ENCODE data around the gene SH2B2.
"Not testable (repeated sequence)": the region's sequence is repeated elsewhere in the genome, so short reads cannot be mapped to it uniquely, and the experiment has no call there.

SH2B2 gene

DNA sequence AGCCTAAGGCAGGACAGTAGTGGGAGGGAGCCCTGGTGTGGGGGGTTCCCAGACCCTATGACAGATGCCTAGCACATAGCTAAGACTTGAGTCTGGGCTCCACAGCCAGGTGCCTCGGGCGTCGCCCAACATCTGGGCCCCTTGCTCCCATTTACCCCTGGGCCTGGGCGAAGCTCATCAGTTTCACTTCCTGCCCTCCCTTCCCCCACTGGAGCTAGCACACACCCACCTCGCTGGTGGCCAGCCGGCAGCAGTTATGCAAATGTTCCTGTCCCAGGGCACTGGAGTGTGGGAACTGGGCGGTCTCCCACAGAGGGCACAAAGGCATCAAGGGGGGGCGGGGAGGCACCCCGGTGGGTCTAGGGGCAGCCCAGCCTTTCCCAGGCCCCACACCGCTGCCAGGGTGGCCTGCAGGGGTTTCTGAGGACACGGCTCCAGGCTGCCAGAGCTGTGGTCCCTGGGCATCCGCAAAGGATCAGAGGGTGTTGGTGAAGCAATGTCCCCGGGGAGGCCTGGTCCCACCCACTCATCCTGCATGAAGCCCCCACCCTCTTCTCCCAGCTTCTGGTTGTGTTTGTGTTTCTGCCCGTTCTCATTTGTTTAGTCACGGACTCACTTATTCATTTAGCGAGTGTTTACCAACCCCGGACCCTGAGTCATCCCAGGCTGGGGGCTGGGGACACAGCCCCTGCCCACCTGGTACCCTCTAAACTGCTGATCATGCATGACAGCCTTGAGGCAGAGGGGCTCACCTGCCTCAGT, 20.4 kb downstream of the SH2B2 start:
- DNase-seq, result peak; percentile 49

DNA sequence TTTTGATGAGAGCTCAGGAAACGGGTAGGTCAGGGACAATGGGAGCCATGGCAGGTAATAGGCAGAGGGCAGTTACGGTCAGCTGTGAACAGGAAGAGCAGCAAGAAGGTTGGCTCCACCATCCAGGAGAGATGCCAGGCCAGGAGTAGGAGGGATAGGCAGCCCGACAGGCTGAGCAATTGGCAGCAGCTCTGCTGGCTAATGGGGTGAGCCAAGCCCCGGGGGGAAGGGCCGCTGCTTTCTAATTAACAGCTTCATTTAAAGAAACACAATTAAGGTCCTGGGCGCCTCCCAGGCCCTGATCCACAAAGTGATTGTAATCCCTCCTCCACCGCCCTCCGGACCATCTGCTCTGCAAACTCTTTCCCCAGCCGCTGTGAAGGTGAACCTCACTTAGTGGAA, 23.7 kb downstream of the SH2B2 start:
- no peak for DNase-seq

DNA sequence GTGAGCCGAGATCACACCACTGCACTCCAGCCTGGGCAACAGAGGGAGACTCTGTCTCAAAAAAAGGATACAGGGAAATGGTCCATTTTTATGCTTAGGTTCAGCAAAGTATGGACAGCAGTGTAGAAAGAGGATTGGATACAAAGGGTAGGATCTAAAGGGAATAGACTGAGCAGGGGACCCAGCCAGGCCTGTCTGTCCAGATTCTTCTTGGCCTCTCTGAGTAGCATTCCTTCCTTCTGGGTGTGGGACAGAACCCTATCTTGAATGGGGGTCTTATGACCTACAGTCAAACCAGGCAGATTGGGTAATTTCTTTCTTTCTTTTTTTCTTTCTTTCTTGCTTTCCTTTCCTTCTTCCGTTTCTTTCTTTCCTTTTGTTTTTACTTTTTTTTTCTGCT, 25.6 kb downstream of the SH2B2 start:
- DNase-seq, result no peak

DNA sequence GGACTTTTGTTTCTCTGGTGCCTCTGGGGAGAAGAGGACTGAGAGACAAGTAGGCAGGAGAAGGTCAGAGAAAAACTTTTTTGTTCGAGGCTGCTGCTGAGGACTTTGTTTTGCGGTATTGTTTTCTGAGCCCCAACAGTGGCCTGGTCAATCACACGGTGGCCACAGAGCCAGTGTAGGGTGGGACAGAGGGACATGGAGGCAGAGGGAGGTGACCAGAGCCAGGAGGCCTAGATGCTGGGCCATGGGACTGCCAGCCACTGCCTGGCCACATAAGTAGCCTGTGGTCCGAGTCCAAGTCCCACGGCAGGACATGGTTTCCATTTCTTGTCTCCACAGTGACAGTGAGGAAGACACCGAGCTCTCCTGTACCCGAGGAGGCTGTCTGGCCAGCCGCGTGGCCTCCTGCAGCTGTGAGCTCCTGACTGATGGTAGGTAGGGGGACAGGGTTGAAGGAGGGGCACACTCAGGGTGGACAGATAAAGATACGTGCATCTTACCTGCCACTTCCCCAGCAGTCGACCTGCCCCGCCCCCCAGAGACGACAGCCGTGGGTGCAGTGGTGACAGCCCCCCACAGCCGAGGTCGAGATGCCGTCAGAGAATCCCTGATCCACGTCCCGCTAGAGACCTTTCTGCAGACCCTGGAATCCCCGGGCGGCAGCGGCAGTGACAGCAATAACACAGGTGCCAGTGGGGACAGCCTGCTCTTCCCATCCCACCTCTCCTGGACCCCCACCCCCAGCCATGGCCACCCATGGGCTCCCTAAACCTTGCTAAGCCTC, 27.5 kb downstream of the SH2B2 start:
- DNase-seq, result no peak

DNA sequence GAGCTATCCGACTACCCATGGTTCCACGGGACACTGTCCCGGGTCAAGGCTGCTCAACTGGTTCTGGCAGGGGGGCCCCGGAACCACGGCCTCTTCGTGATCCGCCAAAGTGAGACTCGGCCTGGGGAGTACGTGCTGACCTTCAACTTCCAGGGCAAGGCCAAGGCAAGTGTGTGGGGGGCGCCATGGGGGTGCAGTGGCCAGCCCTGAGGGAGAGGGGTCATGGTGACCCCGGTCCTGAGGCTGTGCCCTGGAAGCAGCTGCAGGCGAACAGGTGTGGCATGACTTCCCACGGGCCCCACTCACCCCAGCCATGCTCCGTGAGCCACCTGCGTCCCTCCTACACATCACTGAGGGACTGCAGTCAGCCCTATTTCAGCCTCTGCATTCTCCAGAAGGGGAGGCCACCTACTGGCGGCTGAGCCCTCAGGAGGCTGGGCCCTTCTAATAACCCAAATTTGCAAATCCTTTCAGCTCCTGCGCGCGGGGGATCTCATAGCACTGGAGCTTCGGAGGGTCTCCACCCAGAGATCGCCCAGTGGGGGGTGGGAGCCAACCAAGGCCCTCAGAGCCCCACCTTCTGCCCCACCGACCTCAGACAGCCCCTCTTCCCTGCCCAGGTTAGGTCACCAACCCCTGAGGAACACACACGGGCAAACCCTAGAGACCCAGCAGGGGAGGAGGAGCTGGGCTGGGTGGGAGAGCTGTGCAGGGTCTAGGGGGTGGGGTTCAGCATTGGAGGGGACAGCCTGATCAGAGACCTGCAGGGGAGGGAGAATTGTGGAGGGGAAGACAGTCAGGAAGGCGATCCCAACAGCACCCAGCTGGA, 30.8 kb downstream of the SH2B2 start:
- DNase-seq, result no peak

DNA sequence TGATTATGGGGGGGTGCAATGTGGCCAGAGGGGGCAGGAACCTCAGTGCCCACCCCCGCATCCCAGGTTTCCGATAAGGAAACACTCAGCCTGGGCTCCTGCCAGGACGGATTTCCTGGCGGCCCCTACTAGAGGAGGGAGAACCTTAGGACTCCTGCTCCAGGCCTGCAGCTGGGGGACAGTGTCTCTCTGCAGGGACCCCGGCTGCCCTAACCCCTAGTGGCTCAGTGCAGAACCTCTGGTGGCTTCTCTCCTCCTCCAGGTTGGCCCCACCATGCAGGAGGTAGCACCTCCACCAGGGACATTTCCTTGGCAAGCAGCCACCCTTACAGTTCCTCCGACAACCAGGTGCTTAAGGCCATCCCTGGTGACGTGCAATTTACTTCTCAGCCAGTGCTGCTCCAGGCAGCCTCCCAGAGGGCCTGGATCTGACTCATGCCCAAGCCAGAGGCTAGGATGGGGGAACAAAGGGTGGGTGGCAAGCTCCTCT, 31.9 kb downstream of the SH2B2 start:
- DNase-seq, result no peak

DNA sequence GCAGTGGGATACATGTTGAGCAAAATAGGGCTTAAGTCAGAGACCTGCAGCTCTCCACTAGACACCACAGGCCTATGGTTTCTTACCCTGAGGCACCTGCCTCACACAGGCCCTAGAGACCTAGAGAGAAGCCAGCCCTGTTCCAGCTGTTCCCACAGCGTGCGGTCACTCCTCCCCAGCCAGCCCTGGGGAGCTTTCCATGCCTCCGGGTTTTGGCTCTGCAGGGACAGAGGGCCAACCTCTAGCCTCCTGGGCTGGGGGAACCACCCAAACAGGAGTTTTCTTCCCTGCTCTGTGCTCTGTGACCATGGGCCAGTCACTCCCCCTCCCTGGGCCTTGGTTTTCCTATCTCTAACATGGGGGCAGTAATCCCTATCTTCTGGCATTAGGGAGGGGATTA, 33.0 kb downstream of the SH2B2 start:
- DNase-seq, result no peak

DNA sequence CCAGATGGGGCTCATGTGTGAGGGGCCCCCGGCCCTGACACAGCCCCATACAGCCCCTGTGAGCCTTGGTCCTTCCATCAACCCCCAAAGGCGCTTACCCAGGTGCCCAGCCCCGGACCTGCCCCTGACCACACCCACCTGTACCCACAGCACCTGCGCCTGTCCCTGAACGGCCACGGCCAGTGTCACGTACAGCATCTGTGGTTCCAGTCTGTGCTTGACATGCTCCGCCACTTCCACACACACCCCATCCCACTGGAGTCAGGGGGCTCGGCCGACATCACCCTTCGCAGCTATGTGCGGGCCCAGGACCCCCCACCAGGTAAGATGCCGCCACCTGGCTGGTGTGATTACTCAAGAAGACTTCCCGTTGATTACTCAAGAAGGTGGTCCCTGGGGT, 33.5 kb downstream of the SH2B2 start:
- no peak for DNase-seq

DNA sequence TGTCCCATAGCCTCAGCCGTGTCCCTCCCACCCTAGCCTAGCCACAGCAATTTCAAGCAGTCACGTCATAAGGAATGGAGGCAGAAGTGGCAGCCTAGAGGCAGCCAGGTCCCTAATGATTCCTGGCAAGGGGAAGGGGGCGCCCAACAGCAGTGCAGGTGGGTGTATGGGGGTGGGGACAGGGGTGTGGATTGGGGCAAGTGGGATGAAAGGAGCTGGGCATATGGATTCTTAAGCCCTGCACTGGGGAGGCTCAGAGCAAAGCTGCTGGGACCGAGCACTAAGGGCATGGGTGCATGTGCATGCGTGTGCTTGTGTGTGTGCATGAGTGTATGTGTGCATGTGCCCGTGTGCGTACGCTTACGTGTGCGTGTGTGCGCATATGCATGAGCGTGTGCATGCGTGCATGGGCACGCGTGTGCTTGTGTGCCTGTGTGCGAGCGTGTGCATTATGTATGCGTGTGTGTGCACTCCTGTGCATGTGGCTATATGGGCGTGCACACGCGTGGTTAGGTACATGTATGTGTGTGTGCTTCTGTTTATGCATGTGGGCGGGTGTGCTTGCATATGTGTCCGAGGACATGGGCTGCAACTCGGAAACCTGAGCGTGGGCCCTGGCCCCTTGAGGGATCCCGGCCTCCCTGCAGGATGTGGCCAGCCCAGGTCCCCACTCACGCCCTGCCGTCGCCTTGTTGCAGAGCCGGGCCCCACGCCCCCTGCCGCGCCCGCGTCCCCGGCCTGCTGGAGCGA, 34.1 kb downstream of the SH2B2 start:
- DNase-seq, result no peak

DNA sequence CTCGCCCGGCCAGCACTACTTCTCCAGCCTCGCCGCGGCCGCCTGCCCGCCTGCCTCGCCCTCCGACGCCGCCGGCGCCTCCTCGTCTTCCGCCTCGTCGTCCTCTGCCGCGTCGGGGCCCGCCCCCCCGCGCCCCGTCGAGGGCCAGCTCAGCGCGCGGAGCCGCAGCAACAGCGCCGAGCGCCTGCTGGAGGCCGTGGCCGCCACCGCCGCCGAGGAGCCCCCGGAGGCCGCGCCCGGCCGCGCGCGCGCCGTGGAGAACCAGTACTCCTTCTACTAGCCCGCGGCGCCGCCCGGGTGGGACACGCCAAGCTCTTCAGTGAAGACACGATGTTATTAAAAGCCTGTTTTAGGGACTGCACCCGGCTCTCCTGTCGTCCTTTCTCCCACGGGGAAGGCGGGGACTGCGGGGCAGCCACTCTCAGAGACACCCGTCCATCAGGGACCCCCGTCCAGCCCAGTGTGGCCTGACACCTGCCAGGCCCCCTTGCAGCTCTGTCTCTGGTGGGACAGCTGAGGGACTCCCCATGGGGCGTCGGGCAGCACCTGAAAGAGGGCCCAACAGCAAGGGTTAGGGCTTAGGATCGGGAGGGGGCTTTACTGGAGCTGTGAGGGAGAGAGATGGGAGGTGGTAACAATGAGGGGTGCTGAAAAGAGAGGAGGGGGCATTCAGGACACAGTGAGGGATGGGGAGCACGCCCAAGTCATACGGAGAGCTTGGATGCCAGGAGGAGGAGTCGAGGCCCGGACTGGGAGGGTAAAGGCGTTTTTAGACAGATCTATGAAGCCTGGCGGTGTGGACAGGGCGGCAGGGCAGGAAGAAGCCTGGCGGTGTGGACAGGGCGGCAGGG, 34.9 kb downstream of the SH2B2 start:
- no peak for DNase-seq

DNA sequence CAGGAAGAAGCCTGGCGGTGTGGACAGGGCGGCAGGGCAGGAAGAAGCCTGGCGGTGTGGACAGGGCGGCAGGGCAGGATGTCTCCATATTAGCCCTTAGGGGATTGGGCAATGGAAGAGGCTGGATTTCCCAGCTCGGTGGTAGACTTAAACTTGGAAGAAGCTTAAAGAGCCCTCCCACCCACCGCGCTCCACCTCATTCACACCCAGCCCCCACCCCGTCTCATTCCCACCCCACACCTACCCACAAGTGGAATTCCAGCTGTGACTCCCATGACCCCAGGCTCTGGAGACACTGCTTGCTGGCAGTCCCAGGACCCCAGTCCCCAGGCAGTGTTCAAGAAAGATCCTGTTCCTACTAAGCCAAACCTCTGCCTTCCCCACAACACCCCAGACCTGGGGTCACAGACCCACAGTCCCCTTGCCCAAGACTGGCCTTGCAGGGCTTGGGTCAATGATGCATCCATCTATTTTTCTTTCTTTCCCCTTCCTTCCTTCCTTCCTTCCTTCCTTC, 35.6 kb downstream of the SH2B2 start:
- no peak for DNase-seq

DNA sequence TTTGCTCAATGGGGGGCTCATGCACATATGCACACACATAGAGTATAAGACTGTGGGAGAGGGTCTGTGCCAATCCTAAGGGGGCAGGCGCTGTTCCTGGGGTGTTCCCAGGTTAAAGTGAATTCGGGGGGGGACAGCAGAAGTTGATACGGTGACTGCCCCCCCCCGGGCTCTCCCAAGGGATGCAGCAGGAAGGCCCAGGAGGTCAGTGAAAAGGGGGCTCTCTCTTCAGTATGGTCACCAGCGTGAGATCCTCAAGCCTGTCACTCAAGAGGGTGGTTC, 37.2 kb downstream of the SH2B2 start:
- DNase-seq, result no peak

DNA sequence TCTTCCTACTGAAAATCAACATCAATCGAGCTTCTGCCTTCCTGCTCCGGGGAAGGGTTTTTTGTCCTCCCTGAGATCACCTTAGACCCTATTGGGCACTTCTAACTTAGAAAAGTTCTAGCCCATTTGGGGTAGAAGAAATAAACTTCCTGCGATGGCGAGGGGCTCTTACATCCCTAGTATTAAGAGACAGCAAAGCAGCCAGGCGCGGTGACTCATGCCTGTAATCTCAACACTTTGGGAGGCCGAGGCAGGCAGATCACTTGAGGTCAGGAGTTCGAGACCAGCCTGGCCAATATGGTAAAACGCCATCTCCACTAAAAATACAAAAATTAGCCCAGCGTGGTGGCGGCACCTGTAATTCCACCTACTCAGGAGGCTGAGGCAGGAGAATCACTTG, 38.4 kb downstream of the SH2B2 start:
- not testable (repeated sequence) for DNase-seq

DNA sequence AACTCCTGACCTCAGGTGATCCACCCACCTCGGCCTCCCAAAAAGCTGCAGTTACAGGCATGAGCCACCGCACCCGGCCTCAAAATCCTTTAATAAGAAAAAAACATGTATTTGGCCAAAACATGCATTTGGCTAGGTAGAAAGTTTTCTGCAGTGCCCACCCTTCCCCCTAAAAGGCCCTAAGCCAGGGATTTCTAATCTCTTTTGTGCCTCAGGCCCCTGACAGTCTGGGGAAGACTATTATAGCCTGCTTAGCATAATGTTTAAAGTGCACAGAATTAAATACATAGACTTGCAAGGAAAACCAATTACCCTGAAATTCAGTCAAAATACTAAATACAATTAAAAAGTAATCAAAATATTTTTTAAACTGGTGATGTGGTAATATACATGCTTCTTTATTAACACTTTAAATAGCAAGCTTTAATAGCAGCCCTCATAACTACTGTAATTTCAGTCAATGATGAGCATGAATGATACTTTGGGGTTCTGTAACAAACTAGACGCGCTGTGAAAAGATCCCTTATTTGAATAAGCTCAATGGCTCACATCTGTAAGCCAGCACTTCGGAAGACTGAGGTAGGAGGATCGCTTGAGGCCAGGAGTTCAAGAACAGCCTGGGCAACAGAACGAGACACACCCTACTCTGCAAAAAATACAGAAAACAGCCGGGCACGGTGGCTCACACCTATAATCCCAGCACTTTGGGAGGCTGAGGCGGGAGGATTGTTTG, 39.7 kb downstream of the SH2B2 start:
- DNase-seq, result no peak

DNA sequence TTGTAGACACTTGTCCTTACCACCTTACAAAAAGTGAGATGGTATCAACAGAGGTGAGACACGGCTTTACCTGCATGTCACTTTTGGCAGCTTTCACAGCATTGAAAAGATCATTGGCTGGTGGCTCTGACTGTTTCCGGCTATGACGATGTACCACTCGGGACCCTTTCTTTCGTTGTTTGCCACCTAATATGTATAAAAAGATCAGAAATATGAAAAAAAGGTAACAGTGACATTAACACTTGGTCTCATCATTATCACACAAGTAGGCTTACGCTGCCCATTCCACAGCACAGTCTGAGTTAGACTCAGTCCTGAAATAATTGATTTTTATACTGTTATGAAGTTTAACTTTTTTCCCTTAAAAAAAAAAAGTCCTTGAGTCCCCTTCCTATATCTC, 40.5 kb downstream of the SH2B2 start:
- not testable (repeated sequence) for DNase-seq

DNA sequence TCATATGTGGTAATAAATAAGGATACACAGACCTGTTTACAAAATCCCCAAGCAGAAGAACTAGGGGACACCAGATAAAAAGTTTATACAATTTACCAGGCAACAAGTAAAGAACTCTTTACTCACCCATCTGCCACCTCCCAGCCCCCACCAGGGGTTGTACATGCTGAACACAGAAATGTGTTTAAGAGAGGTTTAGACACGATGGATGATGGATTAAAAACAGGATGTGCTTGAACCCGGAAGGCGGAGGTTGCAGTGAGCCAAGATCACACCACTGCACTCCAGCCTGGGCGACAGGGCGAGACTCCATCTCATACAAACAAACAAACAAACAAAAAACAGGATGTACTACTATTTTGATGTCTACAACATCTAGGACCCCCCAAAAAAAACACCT, 42.2 kb downstream of the SH2B2 start:
- DNase-seq, result not testable (repeated sequence)

DNA sequence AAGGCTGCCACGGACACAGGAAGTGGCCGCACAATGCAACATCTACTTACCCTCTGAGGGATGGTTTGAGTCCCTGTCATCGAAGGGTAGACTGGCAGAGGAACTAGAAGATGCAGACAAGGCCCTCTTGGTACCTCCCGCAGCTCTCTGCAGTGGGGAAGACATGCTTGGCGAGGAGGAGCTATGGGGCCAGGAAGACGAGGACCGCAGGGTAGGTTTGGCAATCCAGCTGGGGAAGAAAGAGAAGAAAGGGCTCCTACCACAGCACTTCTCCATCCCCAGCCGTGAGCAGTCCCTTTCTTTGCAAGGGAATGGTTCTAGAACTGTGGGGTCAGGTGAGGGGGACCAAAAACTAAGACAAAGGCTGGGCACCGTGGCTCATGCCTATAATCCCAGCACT, 42.7 kb downstream of the SH2B2 start:
- not testable (repeated sequence) for DNase-seq

DNA sequence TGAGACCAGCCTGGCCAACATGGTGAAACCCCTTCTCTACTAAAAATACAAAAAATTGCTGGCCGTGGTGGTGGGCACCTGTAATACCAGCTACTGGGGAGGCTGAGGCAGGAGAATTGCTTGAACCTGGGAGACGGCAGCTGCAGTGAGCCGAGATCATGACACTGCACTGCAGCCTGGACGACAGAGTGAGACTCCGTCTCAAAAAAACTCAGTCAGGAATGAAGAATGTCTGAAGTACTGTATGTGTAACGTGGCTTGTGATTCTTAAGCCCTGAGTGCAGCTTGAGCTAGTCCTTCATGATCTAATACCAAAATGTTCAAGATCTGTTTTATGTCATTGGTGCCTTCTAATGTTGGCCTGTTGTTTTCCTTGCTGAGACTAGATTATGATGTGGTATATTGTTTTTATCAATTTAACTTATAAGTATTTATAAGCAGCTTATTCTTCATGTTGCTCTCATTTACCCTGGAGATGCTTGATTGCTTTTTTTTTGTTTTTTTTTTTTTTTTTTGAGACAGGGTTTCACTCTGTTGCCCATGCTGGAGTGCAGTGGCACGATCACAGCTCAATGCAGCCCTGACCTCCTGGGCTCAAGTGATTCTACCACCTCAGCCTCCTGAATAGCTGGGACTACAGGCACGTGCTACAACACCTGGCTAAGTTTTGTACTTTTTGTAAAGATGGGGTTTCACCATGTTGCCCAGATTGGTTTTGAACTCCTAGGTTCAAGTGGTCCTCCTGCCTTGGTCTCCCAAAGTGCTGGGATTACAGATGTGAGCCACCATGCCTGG, 44.2 kb downstream of the SH2B2 start:
- DNase-seq, result not testable (repeated sequence)

DNA sequence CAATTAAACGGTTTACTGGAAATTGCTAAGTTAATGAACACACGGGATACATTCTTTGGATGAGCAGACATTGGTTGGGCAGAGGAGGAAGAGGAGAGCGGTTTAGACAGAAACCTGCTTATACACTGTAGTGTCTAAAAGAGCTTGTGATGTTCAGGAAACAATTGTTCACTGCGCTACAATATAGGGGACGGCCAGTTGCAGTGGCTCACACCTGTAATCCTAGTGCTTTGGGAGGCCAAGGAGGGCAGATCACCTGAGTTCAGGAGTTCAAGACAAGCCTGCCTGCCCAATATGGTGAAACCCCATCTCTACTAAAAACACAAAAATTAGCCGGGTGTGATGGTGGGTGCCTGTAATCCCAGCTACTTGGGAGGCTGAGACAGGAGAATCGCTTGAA, 48.9 kb downstream of the SH2B2 start:
- not testable (repeated sequence) for DNase-seq

DNA sequence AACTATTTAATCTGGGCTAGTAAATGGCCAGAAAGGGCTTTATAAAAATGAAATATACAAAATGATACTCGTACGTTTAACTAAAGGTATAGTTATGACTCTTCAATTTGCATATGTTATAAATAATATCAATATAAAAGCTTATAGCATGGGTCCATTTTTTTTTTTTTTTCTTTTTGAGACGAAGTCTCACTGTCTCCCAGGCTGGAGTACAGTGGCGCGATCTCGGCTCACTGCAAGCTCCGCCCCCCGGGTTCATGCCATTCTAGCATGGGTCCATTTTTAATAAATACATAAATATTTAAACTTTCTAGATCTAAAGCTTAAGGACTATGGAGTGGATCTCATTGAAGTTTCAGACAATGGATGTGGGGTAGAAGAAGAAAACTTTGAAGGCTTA, 50.3 kb downstream of the SH2B2 start:
- DNase-seq, result not testable (repeated sequence)
